HepG2 (cell line): ENCODE data around the gene RAB23. TPM values are rescaled to one million over a fixed set of nuclear protein-coding genes. Genes with fewer than 3 reads are reported as not detected.

ENCODE experiments used
- ATAD3A ChIP-seq: sonication (generic); formaldehyde crosslinking; IDR thresholded peaks from 2 replicates; pipeline ENCODE4 v1.4.0; 2020; ENCODE audit warnings: missing genetic modification reagents
- ATM ChIP-seq: fragments of 450-650 bp; IDR thresholded peaks from 2 replicates; pipeline ENCODE4 v1.7.1; 2017; ENCODE audit warnings: mild to moderate bottlenecking, borderline replicate concordance
- MIXL1 ChIP-seq: IDR thresholded peaks from 2 replicates; pipeline ENCODE4 v1.6.1; 2016
- NFE2 ChIP-seq: sonication (generic); formaldehyde crosslinking; IDR thresholded peaks from 2 replicates; pipeline ENCODE4 v1.4.0; 2020; ENCODE audit warnings: missing genetic modification reagents
- PAWR ChIP-seq: sonication (generic); formaldehyde crosslinking; IDR thresholded peaks from 2 replicates; pipeline ENCODE4 v1.4.0; 2020; ENCODE audit warnings: missing genetic modification reagents, mild to moderate bottlenecking, borderline replicate concordance
- ZNF263 ChIP-seq: sonication (generic); formaldehyde crosslinking; IDR thresholded peaks from 2 replicates; pipeline ENCODE4 v1.4.0; 2020; ENCODE audit warnings: missing genetic modification reagents
- polyA plus RNA-seq, 8 experiments: library from polyadenylated mRNA; depleted of rRNA in 3 of 8; stranded (reverse) in 7 of 8; unstranded in 1 of 8; fragments of >200 nt; fragmentation: Illumina TruSeq in 4 of 8; extraction: Trizol in 4 of 8; gene quantifications; 2 replicates each; pipeline versions ENCODE4 v1.2.1 to v1.2.3, GENCODE V29; 2011 to 2016; ENCODE audit warnings: low read depth in 4 of 8, missing spikeins in 1 of 8, mixed read lengths in 1 of 8; ENCODE audit not compliant: insufficient read depth in 1 of 8
- total RNA-seq, 5 experiments: library from RNA; depleted of rRNA; stranded (reverse); fragments of >200 nt; fragmentation: Illumina TruSeq; extraction: Trizol; gene quantifications; 2 replicates each; pipeline ENCODE4 v1.2.3, GENCODE V29; 2016; ENCODE audit warnings: low read depth in 1 of 5
- TF ChIP-seq, protein P1 (sequence below): IDR thresholded peaks from 2 replicates; pipeline ENCODE4 v1.4.0; 2020; ENCODE audit warnings: mild to moderate bottlenecking, missing genetic modification reagents
- TF ChIP-seq, protein P2 (sequence below): sonication (generic); formaldehyde crosslinking; IDR thresholded peaks from 2 replicates; pipeline ENCODE4 v1.4.0; 2020; ENCODE audit warnings: missing genetic modification reagents
- TF ChIP-seq, protein P3 (sequence below): sonication (generic); formaldehyde crosslinking; IDR thresholded peaks from 2 replicates; pipeline ENCODE4 v1.8.0; 2022; ENCODE audit warnings: missing genetic modification reagents, mild to moderate bottlenecking, inconsistent platforms, borderline replicate concordance
- TF ChIP-seq, protein P4 (sequence below): sonication (generic); formaldehyde crosslinking; IDR thresholded peaks from 2 replicates; pipeline ENCODE4 v1.4.0; 2020; ENCODE audit warnings: missing genetic modification reagents
- TF ChIP-seq, protein P5 (sequence below): sonication (generic); formaldehyde crosslinking; IDR thresholded peaks from 2 replicates; pipeline ENCODE4 v1.5.1; 2020; ENCODE audit warnings: missing genetic modification reagents, mild to moderate bottlenecking, borderline replicate concordance

RAB23 gene
- total and polyA plus RNA-seq, 2 of the 13 experiments (the other 11 are each of a cell fraction or from before 2014, with no cell fraction given): 5.5 to 16.4 TPM

DNA sequence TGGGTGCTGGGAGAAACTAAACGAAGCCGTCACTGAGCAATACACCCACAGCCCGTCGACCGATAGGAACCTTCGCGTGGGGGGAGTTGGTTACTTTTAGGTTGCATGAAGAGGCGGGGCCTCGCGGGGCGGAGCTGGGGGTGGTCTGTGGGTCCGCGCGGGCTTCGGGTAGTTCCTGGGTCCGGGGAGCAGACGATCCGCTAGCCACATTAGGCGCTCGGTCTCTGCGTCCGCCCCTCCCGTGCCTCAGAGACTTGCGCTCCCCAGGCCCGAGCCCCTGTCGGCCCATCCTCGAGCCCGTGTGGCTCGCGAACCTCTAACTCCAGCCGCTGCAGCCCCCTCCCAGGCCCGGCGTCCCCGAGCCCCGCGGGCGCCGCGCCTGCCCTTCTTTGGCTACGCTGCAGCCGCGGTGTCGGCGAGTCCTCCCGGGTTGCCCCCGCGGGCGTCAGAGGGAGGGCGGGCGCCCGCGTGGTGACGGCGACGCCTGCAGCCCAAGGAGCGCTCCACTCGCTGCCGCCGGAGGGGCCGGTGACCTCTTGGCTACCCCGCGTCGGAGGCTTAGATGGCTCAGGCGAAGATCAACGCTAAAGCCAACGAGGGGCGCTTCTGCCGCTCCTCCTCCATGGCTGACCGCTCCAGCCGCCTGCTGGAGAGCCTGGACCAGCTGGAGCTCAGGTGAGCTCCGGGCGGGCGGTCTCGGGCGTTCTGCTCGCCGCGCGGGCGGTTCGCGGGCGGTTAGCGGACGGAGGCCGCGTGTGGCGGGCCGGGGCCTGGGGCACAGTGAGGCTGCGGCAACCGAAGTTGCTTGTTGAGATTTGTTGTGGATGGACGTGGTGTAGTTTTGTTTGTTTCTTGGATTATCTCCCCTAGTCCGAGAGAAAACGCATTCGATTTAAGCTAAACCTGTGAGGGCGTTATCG is 49.7 kb downstream of the RAB23 start, which contains the start of gene BAG2 (continued):
- TF ChIP-seq PAWR (CRISPR knock-in tag): peak; percentile 72; the same call in 1 of the 2 replicates
- TF ChIP-seq, protein P1, sequence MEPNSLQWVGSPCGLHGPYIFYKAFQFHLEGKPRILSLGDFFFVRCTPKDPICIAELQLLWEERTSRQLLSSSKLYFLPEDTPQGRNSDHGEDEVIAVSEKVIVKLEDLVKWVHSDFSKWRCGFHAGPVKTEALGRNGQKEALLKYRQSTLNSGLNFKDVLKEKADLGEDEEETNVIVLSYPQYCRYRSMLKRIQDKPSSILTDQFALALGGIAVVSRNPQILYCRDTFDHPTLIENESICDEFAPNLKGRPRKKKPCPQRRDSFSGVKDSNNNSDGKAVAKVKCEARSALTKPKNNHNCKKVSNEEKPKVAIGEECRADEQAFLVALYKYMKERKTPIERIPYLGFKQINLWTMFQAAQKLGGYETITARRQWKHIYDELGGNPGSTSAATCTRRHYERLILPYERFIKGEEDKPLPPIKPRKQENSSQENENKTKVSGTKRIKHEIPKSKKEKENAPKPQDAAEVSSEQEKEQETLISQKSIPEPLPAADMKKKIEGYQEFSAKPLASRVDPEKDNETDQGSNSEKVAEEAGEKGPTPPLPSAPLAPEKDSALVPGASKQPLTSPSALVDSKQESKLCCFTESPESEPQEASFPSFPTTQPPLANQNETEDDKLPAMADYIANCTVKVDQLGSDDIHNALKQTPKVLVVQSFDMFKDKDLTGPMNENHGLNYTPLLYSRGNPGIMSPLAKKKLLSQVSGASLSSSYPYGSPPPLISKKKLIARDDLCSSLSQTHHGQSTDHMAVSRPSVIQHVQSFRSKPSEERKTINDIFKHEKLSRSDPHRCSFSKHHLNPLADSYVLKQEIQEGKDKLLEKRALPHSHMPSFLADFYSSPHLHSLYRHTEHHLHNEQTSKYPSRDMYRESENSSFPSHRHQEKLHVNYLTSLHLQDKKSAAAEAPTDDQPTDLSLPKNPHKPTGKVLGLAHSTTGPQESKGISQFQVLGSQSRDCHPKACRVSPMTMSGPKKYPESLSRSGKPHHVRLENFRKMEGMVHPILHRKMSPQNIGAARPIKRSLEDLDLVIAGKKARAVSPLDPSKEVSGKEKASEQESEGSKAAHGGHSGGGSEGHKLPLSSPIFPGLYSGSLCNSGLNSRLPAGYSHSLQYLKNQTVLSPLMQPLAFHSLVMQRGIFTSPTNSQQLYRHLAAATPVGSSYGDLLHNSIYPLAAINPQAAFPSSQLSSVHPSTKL: peak; percentile 64
- TF ChIP-seq ATAD3A (CRISPR knock-in tag): no peak
- TF ChIP-seq MIXL1 (CRISPR knock-in tag): no peak
- no peak for TF ChIP-seq ATM
- TF ChIP-seq, protein P2, sequence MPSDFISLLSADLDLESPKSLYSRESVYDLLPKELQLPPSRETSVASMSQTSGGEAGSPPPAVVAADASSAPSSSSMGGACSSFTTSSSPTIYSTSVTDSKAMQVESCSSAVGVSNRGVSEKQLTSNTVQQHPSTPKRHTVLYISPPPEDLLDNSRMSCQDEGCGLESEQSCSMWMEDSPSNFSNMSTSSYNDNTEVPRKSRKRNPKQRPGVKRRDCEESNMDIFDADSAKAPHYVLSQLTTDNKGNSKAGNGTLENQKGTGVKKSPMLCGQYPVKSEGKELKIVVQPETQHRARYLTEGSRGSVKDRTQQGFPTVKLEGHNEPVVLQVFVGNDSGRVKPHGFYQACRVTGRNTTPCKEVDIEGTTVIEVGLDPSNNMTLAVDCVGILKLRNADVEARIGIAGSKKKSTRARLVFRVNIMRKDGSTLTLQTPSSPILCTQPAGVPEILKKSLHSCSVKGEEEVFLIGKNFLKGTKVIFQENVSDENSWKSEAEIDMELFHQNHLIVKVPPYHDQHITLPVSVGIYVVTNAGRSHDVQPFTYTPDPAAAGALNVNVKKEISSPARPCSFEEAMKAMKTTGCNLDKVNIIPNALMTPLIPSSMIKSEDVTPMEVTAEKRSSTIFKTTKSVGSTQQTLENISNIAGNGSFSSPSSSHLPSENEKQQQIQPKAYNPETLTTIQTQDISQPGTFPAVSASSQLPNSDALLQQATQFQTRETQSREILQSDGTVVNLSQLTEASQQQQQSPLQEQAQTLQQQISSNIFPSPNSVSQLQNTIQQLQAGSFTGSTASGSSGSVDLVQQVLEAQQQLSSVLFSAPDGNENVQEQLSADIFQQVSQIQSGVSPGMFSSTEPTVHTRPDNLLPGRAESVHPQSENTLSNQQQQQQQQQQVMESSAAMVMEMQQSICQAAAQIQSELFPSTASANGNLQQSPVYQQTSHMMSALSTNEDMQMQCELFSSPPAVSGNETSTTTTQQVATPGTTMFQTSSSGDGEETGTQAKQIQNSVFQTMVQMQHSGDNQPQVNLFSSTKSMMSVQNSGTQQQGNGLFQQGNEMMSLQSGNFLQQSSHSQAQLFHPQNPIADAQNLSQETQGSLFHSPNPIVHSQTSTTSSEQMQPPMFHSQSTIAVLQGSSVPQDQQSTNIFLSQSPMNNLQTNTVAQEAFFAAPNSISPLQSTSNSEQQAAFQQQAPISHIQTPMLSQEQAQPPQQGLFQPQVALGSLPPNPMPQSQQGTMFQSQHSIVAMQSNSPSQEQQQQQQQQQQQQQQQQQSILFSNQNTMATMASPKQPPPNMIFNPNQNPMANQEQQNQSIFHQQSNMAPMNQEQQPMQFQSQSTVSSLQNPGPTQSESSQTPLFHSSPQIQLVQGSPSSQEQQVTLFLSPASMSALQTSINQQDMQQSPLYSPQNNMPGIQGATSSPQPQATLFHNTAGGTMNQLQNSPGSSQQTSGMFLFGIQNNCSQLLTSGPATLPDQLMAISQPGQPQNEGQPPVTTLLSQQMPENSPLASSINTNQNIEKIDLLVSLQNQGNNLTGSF: peak; percentile 95; the same call in 1 of the 2 replicates
- TF ChIP-seq ZNF263 (CRISPR knock-in tag): peak; percentile 90
- TF ChIP-seq, protein P3, sequence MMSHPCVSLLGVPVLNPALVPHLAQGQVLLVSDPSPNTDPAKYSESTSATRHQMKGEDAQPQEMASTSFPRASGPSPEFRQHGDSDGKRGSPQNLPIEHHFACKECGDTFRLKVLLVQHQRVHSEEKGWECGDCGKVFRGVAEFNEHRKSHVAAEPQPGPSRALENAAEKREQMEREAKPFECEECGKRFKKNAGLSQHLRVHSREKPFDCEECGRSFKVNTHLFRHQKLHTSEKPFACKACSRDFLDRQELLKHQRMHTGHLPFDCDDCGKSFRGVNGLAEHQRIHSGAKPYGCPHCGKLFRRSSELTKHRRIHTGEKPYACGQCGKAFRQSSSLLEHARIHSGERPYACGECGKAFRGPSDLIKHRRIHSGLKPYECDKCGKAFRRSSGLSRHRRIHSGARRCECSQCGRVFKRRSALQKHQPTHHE (CRISPR knock-in tag): peak; percentile 92; the same call in 1 of the 2 replicates
- TF ChIP-seq, protein P4, sequence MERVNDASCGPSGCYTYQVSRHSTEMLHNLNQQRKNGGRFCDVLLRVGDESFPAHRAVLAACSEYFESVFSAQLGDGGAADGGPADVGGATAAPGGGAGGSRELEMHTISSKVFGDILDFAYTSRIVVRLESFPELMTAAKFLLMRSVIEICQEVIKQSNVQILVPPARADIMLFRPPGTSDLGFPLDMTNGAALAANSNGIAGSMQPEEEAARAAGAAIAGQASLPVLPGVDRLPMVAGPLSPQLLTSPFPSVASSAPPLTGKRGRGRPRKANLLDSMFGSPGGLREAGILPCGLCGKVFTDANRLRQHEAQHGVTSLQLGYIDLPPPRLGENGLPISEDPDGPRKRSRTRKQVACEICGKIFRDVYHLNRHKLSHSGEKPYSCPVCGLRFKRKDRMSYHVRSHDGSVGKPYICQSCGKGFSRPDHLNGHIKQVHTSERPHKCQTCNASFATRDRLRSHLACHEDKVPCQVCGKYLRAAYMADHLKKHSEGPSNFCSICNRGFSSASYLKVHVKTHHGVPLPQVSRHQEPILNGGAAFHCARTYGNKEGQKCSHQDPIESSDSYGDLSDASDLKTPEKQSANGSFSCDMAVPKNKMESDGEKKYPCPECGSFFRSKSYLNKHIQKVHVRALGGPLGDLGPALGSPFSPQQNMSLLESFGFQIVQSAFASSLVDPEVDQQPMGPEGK (CRISPR knock-in tag): peak; percentile 80
- TF ChIP-seq NFE2 (CRISPR knock-in tag): no peak
- TF ChIP-seq, protein P5, sequence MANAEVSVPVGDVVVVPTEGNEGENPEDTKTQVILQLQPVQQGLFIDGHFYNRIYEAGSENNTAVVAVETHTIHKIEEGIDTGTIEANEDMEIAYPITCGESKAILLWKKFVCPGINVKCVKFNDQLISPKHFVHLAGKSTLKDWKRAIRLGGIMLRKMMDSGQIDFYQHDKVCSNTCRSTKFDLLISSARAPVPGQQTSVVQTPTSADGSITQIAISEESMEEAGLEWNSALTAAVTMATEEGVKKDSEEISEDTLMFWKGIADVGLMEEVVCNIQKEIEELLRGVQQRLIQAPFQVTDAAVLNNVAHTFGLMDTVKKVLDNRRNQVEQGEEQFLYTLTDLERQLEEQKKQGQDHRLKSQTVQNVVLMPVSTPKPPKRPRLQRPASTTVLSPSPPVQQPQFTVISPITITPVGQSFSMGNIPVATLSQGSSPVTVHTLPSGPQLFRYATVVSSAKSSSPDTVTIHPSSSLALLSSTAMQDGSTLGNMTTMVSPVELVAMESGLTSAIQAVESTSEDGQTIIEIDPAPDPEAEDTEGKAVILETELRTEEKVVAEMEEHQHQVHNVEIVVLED (CRISPR knock-in tag): peak; percentile 92
